ENCODE results near the gene POU2AF1. TPM values are rescaled to one million over a fixed set of nuclear protein-coding genes. Genes with fewer than 3 reads are reported as not detected.

POU2AF1 gene
- total RNA-seq, 4 donors from 2014 or later, result 0.57 to 2.2 (median 1.8) TPM; not detected in 1

GRCh38 chr11:111414267-111414931 lies 35.3 kb upstream of the POU2AF1 start:
- H3K4me1 ChIP-seq, result peaks cover 27 to 38% (median 30%) of the 10 kb centered on the region in 3 donors
- DNase-seq, result no peak
- H3K27ac ChIP-seq, result peak overlapping the region in 1 of 4 donors; percentile 10
- TF ChIP-seq, protein P1, sequence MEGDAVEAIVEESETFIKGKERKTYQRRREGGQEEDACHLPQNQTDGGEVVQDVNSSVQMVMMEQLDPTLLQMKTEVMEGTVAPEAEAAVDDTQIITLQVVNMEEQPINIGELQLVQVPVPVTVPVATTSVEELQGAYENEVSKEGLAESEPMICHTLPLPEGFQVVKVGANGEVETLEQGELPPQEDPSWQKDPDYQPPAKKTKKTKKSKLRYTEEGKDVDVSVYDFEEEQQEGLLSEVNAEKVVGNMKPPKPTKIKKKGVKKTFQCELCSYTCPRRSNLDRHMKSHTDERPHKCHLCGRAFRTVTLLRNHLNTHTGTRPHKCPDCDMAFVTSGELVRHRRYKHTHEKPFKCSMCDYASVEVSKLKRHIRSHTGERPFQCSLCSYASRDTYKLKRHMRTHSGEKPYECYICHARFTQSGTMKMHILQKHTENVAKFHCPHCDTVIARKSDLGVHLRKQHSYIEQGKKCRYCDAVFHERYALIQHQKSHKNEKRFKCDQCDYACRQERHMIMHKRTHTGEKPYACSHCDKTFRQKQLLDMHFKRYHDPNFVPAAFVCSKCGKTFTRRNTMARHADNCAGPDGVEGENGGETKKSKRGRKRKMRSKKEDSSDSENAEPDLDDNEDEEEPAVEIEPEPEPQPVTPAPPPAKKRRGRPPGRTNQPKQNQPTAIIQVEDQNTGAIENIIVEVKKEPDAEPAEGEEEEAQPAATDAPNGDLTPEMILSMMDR (IDR thresholded peaks at IDR 0.05), result no peak
- peak in 1 of 4 donors; percentile 13 for TF ChIP-seq POLR2A (IDR thresholded peaks at IDR 0.05)
- H3K27me3 ChIP-seq, result no peaks in the 10 kb centered on the region
- H3K4me3 ChIP-seq, result no peak overlapping the region
- H3K9me3 ChIP-seq, result no peaks in the 10 kb centered on the region
- 72 to 75% methylated on average over 6 to 7 of the region's 9 CpGs for WGBS, 2 donors
- no peaks in the 10 kb centered on the region for H3K36me3 ChIP-seq
- intact Hi-C loops (cut with DNase I), result no loop called here

DNA sequence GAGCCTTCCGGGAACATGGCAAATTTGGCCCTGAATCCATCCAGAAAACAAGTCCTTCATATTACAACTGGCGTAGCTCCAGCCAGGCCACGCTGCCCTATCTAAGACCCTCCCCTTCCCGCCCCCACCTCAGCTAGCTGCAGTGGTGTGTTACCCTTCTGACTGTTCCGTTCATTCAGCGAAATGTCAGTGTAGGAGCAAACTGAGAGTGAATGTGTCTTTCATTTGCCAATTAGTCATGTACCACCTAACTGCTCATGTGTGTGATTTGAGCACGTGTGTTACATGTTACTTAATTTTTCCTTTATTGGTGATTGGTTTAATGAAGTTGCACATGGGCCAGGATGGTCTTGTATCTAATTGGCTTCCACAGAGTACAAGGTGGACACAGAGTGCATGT lies 34.8 kb upstream of the POU2AF1 start:
- H3K4me3 ChIP-seq, result no peak overlapping the region
- TF ChIP-seq, protein P1 (IDR thresholded peaks at IDR 0.05), result no peak
- no peak for TF ChIP-seq POLR2A (IDR thresholded peaks at IDR 0.05)
- WGBS, 2 donors, result 70 to 89% methylated on average over 7 of the region's 7 CpGs
- no peak overlapping the region for H3K27ac ChIP-seq
- intact Hi-C loops (cut with DNase I), result no loop called here
- DNase-seq, result no peak
- no peaks in the 10 kb centered on the region for H3K27me3 ChIP-seq
- H3K4me1 ChIP-seq, result peaks cover 23 to 33% (median 25%) of the 10 kb centered on the region in 3 donors
- H3K36me3 ChIP-seq, result no peaks in the 10 kb centered on the region
- H3K9me3 ChIP-seq, result no peaks in the 10 kb centered on the region

- WGBS, 2 donors, result 81 to 93% methylated on average over 3 of the region's 3 CpGs
- H3K4me3 ChIP-seq, result no peak overlapping the region
- intact Hi-C loops (cut with DNase I), result no loop called here
These were observed 33.2 kb upstream of the POU2AF1 start for GRCh38 chr11:111412293-111412692.

DNA sequence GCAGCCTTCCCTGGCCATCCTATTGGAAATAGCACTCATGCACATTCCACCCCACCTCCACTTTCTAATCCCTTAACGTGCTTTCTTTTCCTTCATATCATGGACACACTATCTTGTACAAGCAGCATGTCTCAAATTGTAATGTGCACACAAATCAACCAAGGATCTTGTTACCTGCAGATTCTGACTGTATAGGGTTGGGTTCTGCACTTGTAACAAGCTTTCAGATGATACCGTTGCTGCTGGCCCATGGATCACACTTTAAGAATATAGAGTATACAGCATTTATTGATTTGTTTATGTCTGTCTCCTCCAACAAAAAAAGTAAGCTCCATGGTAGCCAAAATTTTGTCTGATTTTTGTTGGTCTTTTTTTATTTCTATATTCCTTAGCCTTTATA lies 32.4 kb upstream of the POU2AF1 start:
- TF ChIP-seq POLR2A (IDR thresholded peaks at IDR 0.05), result no peak
- TF ChIP-seq, protein P1 (IDR thresholded peaks at IDR 0.05), result no peak
- H3K36me3 ChIP-seq, result no peaks in the 10 kb centered on the region
- H3K4me3 ChIP-seq, result no peak overlapping the region
- H3K4me1 ChIP-seq, result peaks cover under 1 to 9% (median under 1%) of the 10 kb centered on the region in 3 donors
- no peak for DNase-seq
- intact Hi-C loops (cut with DNase I), result no loop called here
- H3K27ac ChIP-seq, result no peak overlapping the region
- H3K27me3 ChIP-seq, result no peaks in the 10 kb centered on the region
- H3K9me3 ChIP-seq, result no peaks in the 10 kb centered on the region
- WGBS, 2 donors, result 95 to 96% methylated on average over 1 of the region's 2 CpGs

More at GRCh38 chr11:111412293-111412692, 33.2 kb upstream of the POU2AF1 start:
- no peaks in the 10 kb centered on the region for H3K27me3 ChIP-seq
- no peaks in the 10 kb centered on the region for H3K36me3 ChIP-seq
- H3K9me3 ChIP-seq, result no peaks in the 10 kb centered on the region
- TF ChIP-seq, protein P1 (IDR thresholded peaks at IDR 0.05), result no peak
- no peak for TF ChIP-seq POLR2A (IDR thresholded peaks at IDR 0.05)
- peaks cover 9 to 17% (median 9%) of the 10 kb centered on the region in 3 donors for H3K4me1 ChIP-seq
- H3K27ac ChIP-seq, result no peak overlapping the region
- DNase-seq, result no peak

- Histone ChIP-seq H3K9me3 (no peaks in the 10 kb centered on the region), H3K4me3 (no peak overlapping the region), H3K36me3 (no peaks in the 10 kb centered on the region), H3K27ac (no peak overlapping the region), H3K27me3 (no peaks in the 10 kb centered on the region), H3K4me1 (peaks cover 0 to 4% (median 0%) of the 10 kb centered on the region in 3 donors)
- TF ChIP-seq POLR2A (IDR thresholded peaks at IDR 0.05), result no peak
- TF ChIP-seq, protein P1 (IDR thresholded peaks at IDR 0.05), result no peak
- WGBS, 2 donors, result 93 to 97% methylated on average over 5 of the region's 5 CpGs
- intact Hi-C loops (cut with DNase I), result no loop called here
- no peak for DNase-seq
These were observed 31.9 kb upstream of the POU2AF1 start for GRCh38 chr11:111410951-111411350.

All from esophagus squamous epithelium (tissue), 5 donors.